HepG2 (cell line): ENCODE results near the gene THAP9. TPM values are rescaled to one million over a fixed set of nuclear protein-coding genes. Genes with fewer than 3 reads are reported as not detected.
A peak's percentile ranks its signal among the peaks of the same experiment; 100 is the strongest.

Source experiments
- ATAC-seq: fragments of 200-7000 bp; cut with Tn5 transposase; 3 replicates; pipeline ENCODE4 v1.9.1; 2020; ENCODE audit warnings: mild to moderate bottlenecking, moderate library complexity
- BruUV-seq: library from RNA; stranded (reverse); fragments of 400-500 nt; replicated peaks from 2 replicates; lab custom pipeline; 2021; lab: Mats Ljungman, UMichigan
- CTCF ChIA-PET: fragments of 300-600 bp; formaldehyde crosslinking; extraction: SDS; loops from one replicate; lab custom pipeline; 2021; ENCODE audit warnings: low total read pairs, inconsistent platforms, low intra/inter-chr PET ratio; lab: Yijun Ruan, JAX
- POLR2A ChIA-PET: fragments of 350-600 bp; sonication (Branson Sonifier 250); formaldehyde crosslinking; loops from one replicate; lab custom pipeline; 2020; ENCODE audit warnings: antibody characterized with exemption, inconsistent platforms; lab: Yijun Ruan, JAX
- DNase-seq: peaks from one replicate; pipeline ENCODE4 v3.0.0-alpha.2; 2015; ENCODE audit warnings: low spot score
- FAIRE-seq: peaks from 3 replicates; lab custom pipeline; 2011; peaks lifted over from hg19 to GRCh38; lab: Jason Lieb, UNC
- H2AFZ ChIP-seq: one replicate; pipeline ENCODE4 v1.6.1; 2011; ENCODE audit warnings: low read length, inconsistent platforms
- H3K27ac ChIP-seq: fragments of 300-600 bp; 3 replicates; pipeline ENCODE4 v1.8.0; 2011; ENCODE audit warnings: mixed run types, mild to moderate bottlenecking, mixed read lengths, low read length, inconsistent platforms; ENCODE audit not compliant: insufficient read depth; ENCODE audit errors: extremely low read length
- H3K27me3 ChIP-seq, 2 experiments: fragments of 200-600 bp in 1 of 2; 2 replicates in 1 of 2; 3 replicates in 1 of 2; pipeline versions ENCODE4 v1.6.0 to v1.8.0; 2011; ENCODE audit warnings: low read length in 2 of 2, mild to moderate bottlenecking in 2 of 2, moderate library complexity in 2 of 2, inconsistent platforms in 1 of 2; ENCODE audit not compliant: insufficient read depth in 2 of 2, control insufficient read depth in 1 of 2
- H3K36me3 ChIP-seq, 2 experiments: fragments of 200-600 bp in 1 of 2; replicated peaks in 1 of 2; 2 replicates in 1 of 2; 3 replicates in 1 of 2; pipeline versions ENCODE4 v1.5.1 to v1.8.0; 2011; ENCODE audit warnings: low read length in 2 of 2, inconsistent platforms in 1 of 2; ENCODE audit not compliant: insufficient read depth in 2 of 2, control insufficient read depth in 1 of 2
- H3K4me1 ChIP-seq: 2 replicates; pipeline ENCODE4 v1.5.1; 2012; ENCODE audit warnings: low read length, inconsistent platforms; ENCODE audit not compliant: insufficient read depth
- H3K4me2 ChIP-seq: 2 replicates; pipeline ENCODE4 v1.6.0; 2011; ENCODE audit warnings: low read depth, low read length, inconsistent platforms
- H3K4me3 ChIP-seq, 3 experiments: fragments of 200-600 bp in 1 of 3; sonication (generic), shearing (Covaris generic) in 1 of 3; replicated peaks in 1 of 3; 2 replicates each; pipeline ENCODE4 v1.5.1; 2011 to 2016; ENCODE audit warnings: low read length in 3 of 3, inconsistent platforms in 2 of 3, low read depth in 2 of 3, mild to moderate bottlenecking in 2 of 3, control low read depth in 1 of 3, mixed read lengths in 1 of 3; ENCODE audit not compliant: insufficient read depth in 1 of 3
- H3K79me2 ChIP-seq: one replicate; pipeline ENCODE4 v1.6.1; 2011; ENCODE audit warnings: low read length, inconsistent platforms; ENCODE audit not compliant: insufficient read depth
- H3K9ac ChIP-seq: 2 replicates; pipeline ENCODE4 v1.6.0; 2011; ENCODE audit warnings: mild to moderate bottlenecking, low read depth, low read length, inconsistent platforms; ENCODE audit not compliant: insufficient read depth
- H3K9me3 ChIP-seq: 2 replicates; pipeline ENCODE4 v1.5.1; 2012; ENCODE audit warnings: mild to moderate bottlenecking, low read length
- H4K20me1 ChIP-seq: 2 replicates; pipeline ENCODE4 v1.6.0; 2011; ENCODE audit warnings: inconsistent platforms, mild to moderate bottlenecking, low read length, moderate library complexity; ENCODE audit not compliant: insufficient read depth
- KMT2A ChIP-seq: sonication (generic); formaldehyde crosslinking; IDR thresholded peaks from 2 replicates; pipeline ENCODE4 v1.4.0; 2020; ENCODE audit warnings: missing genetic modification reagents
- MBD4 ChIP-seq: IDR thresholded peaks from 2 replicates; pipeline ENCODE4 v1.6.1; 2012; ENCODE audit warnings: low read length, inconsistent platforms, borderline replicate concordance
- MIXL1 ChIP-seq: IDR thresholded peaks from 2 replicates; pipeline ENCODE4 v1.6.1; 2016
- NFATC3 ChIP-seq: sonication (generic); formaldehyde crosslinking; IDR thresholded peaks from 2 replicates; pipeline ENCODE4 v1.5.1; 2020; ENCODE audit warnings: mild to moderate bottlenecking, missing genetic modification reagents
- RARG ChIP-seq: sonication (generic); formaldehyde crosslinking; IDR thresholded peaks from 2 replicates; pipeline ENCODE4 v1.4.0; 2020; ENCODE audit warnings: low read depth, mild to moderate bottlenecking, missing genetic modification reagents
- TEAD3 ChIP-seq: optimal IDR thresholded peaks from 2 replicates; pipeline ENCODE3; 2016; ENCODE audit warnings: borderline replicate concordance
- ZC3H4 ChIP-seq: sonication (generic); formaldehyde crosslinking; IDR thresholded peaks from 2 replicates; pipeline ENCODE4 v1.4.0; 2020; ENCODE audit warnings: missing genetic modification reagents, borderline replicate concordance
- ZNF17 ChIP-seq: sonication (generic); formaldehyde crosslinking; IDR thresholded peaks from 2 replicates; pipeline ENCODE4 v1.5.0; 2020; ENCODE audit warnings: mild to moderate bottlenecking, missing genetic modification reagents
- ZNF24 ChIP-seq: fragments of 450-650 bp; IDR thresholded peaks from 2 replicates; pipeline ENCODE4 v1.6.1; 2017; ENCODE audit warnings: antibody characterized with exemption, mild to moderate bottlenecking
- ZNF382 ChIP-seq: sonication (generic); formaldehyde crosslinking; IDR thresholded peaks from 2 replicates; pipeline ENCODE4 v1.5.0; 2020; ENCODE audit warnings: missing genetic modification reagents, mild to moderate bottlenecking, borderline replicate concordance
- ZNF383 ChIP-seq: sonication (generic); formaldehyde crosslinking; IDR thresholded peaks from 2 replicates; pipeline ENCODE4 v1.4.0; 2020; ENCODE audit warnings: missing genetic modification reagents, mild to moderate bottlenecking, borderline replicate concordance
- ZNF75D ChIP-seq: sonication (generic); formaldehyde crosslinking; IDR thresholded peaks from 2 replicates; pipeline ENCODE4 v1.8.1; 2023; ENCODE audit warnings: missing genetic modification reagents, mild to moderate bottlenecking, borderline replicate concordance
- WGBS: methylation state at CpG from one replicate; pipeline ENCODE4 v1.1.6; 2017; ENCODE audit warnings: low lambda C conversion rate; 5-methylcytosine and 5-hydroxymethylcytosine counted together
- in situ Hi-C: cut with HindIII; loops from 2 replicates; pipeline ENCODE4 v1.10.0; 2017; ENCODE audit warnings: low pct_unique_long_range_greater_than_20kb; ENCODE audit not compliant: extremely low pct_ligation_motif_present
- intact Hi-C: fragments of 100-400 bp; cut with micrococcal nuclease; formaldehyde crosslinking; loops from one replicate; pipeline ENCODE4 v1.10.0; 2022; ENCODE audit not compliant: unreplicated experiment
- polyA plus RNA-seq, 8 experiments: library from polyadenylated mRNA; depleted of rRNA in 3 of 8; stranded (reverse) in 7 of 8; unstranded in 1 of 8; fragments of >200 nt; fragmentation: Illumina TruSeq in 4 of 8; extraction: Trizol in 4 of 8; gene quantifications; 2 replicates each; pipeline versions ENCODE4 v1.2.1 to v1.2.3, GENCODE V29; 2011 to 2016; ENCODE audit warnings: low read depth in 4 of 8, missing spikeins in 1 of 8, mixed read lengths in 1 of 8; ENCODE audit not compliant: insufficient read depth in 1 of 8
- total RNA-seq, 5 experiments: library from RNA; depleted of rRNA; stranded (reverse); fragments of >200 nt; fragmentation: Illumina TruSeq; extraction: Trizol; gene quantifications; 2 replicates each; pipeline ENCODE4 v1.2.3, GENCODE V29; 2016; ENCODE audit warnings: low read depth in 1 of 5

The THAP9 gene
- total and polyA plus RNA-seq, 2 of the 13 experiments (the other 11 are each of a cell fraction or from before 2014, with no cell fraction given), result 6.0 to 7.2 TPM

GRCh38 chr4:82891707-82892466 lies 8.6 kb upstream of the THAP9 start:
- BruUV-seq, result TSS peak; percentile 92
- Histone ChIP-seq H3K36me3 (no peaks in the 10 kb centered on the region; a peak in 2 of 5 replicates), H3K9me3 (no peaks in the 10 kb centered on the region), H4K20me1 (peaks cover 5% of the 10 kb centered on the region; the same call in 1 of the 2 replicates), H3K79me2 (peaks cover 61% of the 10 kb centered on the region), H3K27ac (peak overlapping the region; percentile 98), H3K27me3 (no peaks in the 10 kb centered on the region; a peak in 2 of 5 replicates), H3K4me3 (peak overlapping the region; percentile 58 to 91 (median 81)), H3K4me1 (peaks cover 39% of the 10 kb centered on the region), H3K9ac (peak overlapping the region; percentile 100), H3K4me2 (peak overlapping the region; percentile 80), H2AFZ (no peak overlapping the region)
- FAIRE-seq, result peak; percentile 34
- TF ChIP-seq RARG (CRISPR knock-in tag), result no peak
- no peak for TF ChIP-seq KMT2A
- TF ChIP-seq MBD4, result peak; percentile 27; the same call in 1 of the 2 replicates
- peak; percentile 38 for TF ChIP-seq TEAD3 (CRISPR knock-in tag)
- 0 out of 2 replicates have a peak, but pooled peaks have one; percentile 66 for TF ChIP-seq ZNF17 (CRISPR knock-in tag)
- TF ChIP-seq ZC3H4 (CRISPR knock-in tag), result peak; percentile 64; the same call in 1 of the 2 replicates
- no peak for TF ChIP-seq ZNF24
- TF ChIP-seq ZNF382 (CRISPR knock-in tag), result no peak
- TF ChIP-seq ZNF75D (CRISPR knock-in tag), result 0 out of 2 replicates have a peak, but pooled peaks have one; percentile 6
- TF ChIP-seq ZNF383, result no peak
- no peak for TF ChIP-seq MIXL1 (CRISPR knock-in tag)
- TF ChIP-seq NFATC3 (CRISPR knock-in tag), result no peak
- ChIA-PET POLR2A (interaction anchor here (1.0 to 1.1 kb wide), 2 partner anchors 9 to 143 kb away, joined by 3 to 20 read pairs; partner anchors contain the start of genes COPS4 and THAP9), CTCF (no interaction called here)
- intact Hi-C loops (loop anchor here (1.0 to 2.0 kb wide), 2 partner anchors 9 to 39 kb away; no protein-coding TSS in a partner anchor), in situ Hi-C loops (no loop called here)
- WGBS, result 8% methylated on average over 7 of the region's 7 CpGs
- peak; percentile 43 for ATAC-seq
- DNase-seq, result no peak
